ENCODE data around the gene FSD1L. TPM values are rescaled to one million over a fixed set of nuclear protein-coding genes. Genes with fewer than 3 reads are reported as not detected.

Gene FSD1L
- total RNA-seq, 3 donors from 2014 or later, result 3.4 to 5.9 (median 5.2) TPM

- no peaks in the 10 kb centered on the region for H3K27me3 ChIP-seq
- intact Hi-C loops (cut with DNase I; ENCODE audit: low total_unique reads), result no loop called here
- no peaks in the 10 kb centered on the region for H3K4me1 ChIP-seq
- no peak overlapping the region for H3K27ac ChIP-seq
- DNase-seq (ENCODE audit: low spot score in 2 of 2), result no peak
- TF ChIP-seq CTCF (IDR thresholded peaks at IDR 0.05) (peak in 1 of 3 donors; percentile 15), POLR2AphosphoS5 (IDR thresholded peaks at IDR 0.05) (no peak), POLR2A (IDR thresholded peaks at IDR 0.05) (no peak)
- H3K4me3 ChIP-seq, result no peak overlapping the region
- H3K36me3 ChIP-seq, result no peaks in the 10 kb centered on the region
- H3K9me3 ChIP-seq, result no peaks in the 10 kb centered on the region
Observed at GRCh38 chr9:105425816-105426433, 21.9 kb upstream of the FSD1L start.

- Histone ChIP-seq H3K9me3 (no peaks in the 10 kb centered on the region), H3K36me3 (no peaks in the 10 kb centered on the region), H3K4me1 (no peaks in the 10 kb centered on the region), H3K4me3 (no peak overlapping the region), H3K27me3 (no peaks in the 10 kb centered on the region), H3K27ac (no peak overlapping the region)
- DNase-seq (ENCODE audit: low spot score in 2 of 2), result no peak
- no peak for TF ChIP-seq CTCF (IDR thresholded peaks at IDR 0.05)
- TF ChIP-seq POLR2AphosphoS5 (IDR thresholded peaks at IDR 0.05), result no peak
- no peak for TF ChIP-seq POLR2A (IDR thresholded peaks at IDR 0.05)
- intact Hi-C loops (cut with DNase I; ENCODE audit: low total_unique reads), result no loop called here
Observed at GRCh38 chr9:105426657-105427056, 21.2 kb upstream of the FSD1L start.

- no peak for TF ChIP-seq POLR2A (IDR thresholded peaks at IDR 0.05)
- intact Hi-C loops (cut with DNase I; ENCODE audit: low total_unique reads), result no loop called here
- no peaks in the 10 kb centered on the region for H3K36me3 ChIP-seq
- no peak overlapping the region for H3K27ac ChIP-seq
- H3K4me1 ChIP-seq, result no peaks in the 10 kb centered on the region
- no peaks in the 10 kb centered on the region for H3K27me3 ChIP-seq
- no peak for DNase-seq (ENCODE audit: low spot score in 2 of 2)
- H3K4me3 ChIP-seq, result no peak overlapping the region
- H3K9me3 ChIP-seq, result no peaks in the 10 kb centered on the region
Observed at GRCh38 chr9:105431424-105432246, 16.2 kb upstream of the FSD1L start.

- TF ChIP-seq POLR2AphosphoS5 (IDR thresholded peaks at IDR 0.05) (no peak), CTCF (IDR thresholded peaks at IDR 0.05) (no peak), POLR2A (IDR thresholded peaks at IDR 0.05) (no peak)
- H3K9me3 ChIP-seq, result no peaks in the 10 kb centered on the region
Observed at GRCh38 chr9:105432247-105432842, 15.5 kb upstream of the FSD1L start.

GRCh38 chr9:105435453-105435852 is 12.4 kb upstream of the FSD1L start:
- Histone ChIP-seq H3K4me1 (no peaks in the 10 kb centered on the region), H3K36me3 (no peaks in the 10 kb centered on the region), H3K27me3 (no peaks in the 10 kb centered on the region), H3K9me3 (no peaks in the 10 kb centered on the region), H3K4me3 (no peak overlapping the region), H3K27ac (no peak overlapping the region)
- DNase-seq (ENCODE audit: low spot score in 2 of 2), result no peak
- intact Hi-C loops (cut with DNase I; ENCODE audit: low total_unique reads), result no loop called here
- TF ChIP-seq CTCF (IDR thresholded peaks at IDR 0.05) (no peak), POLR2AphosphoS5 (IDR thresholded peaks at IDR 0.05) (no peak), POLR2A (IDR thresholded peaks at IDR 0.05) (no peak)

More at GRCh38 chr9:105432247-105432842, 15.5 kb upstream of the FSD1L start:
- no peak for DNase-seq (ENCODE audit: low spot score in 2 of 2)
- intact Hi-C loops (cut with DNase I; ENCODE audit: low total_unique reads), result no loop called here
- H3K4me3 ChIP-seq, result no peak overlapping the region
- H3K27ac ChIP-seq, result no peak overlapping the region
- no peaks in the 10 kb centered on the region for H3K27me3 ChIP-seq
- H3K4me1 ChIP-seq, result no peaks in the 10 kb centered on the region
- no peaks in the 10 kb centered on the region for H3K36me3 ChIP-seq
